Measurements from ENCODE around the gene MAP2K4.

DNA sequence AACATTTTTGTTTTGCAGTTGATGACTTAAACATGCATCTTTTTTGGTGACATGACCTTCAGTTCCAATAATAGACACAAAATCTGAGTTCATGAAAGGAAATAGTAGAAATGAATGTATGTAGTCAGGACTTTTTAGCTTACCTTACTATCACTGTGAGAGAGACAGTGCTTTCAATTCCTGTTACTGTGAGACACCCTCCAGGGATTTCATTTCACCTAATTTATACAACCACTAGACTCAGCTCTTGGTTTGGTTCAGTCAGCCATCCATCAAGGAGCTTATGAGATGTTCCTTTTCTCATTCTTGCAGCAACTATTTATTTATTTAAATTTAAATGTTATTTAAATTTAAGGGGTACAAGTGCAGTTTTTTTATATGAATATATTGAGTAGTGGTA is 77.9 kb downstream of the MAP2K4 start:
- TF ChIP-seq, protein P1, sequence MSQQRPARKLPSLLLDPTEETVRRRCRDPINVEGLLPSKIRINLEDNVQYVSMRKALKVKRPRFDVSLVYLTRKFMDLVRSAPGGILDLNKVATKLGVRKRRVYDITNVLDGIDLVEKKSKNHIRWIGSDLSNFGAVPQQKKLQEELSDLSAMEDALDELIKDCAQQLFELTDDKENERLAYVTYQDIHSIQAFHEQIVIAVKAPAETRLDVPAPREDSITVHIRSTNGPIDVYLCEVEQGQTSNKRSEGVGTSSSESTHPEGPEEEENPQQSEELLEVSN (IDR thresholded peaks at IDR 0.05; ENCODE audit: borderline replicate concordance, low read depth) = no peak
- TF ChIP-seq, protein P2, sequence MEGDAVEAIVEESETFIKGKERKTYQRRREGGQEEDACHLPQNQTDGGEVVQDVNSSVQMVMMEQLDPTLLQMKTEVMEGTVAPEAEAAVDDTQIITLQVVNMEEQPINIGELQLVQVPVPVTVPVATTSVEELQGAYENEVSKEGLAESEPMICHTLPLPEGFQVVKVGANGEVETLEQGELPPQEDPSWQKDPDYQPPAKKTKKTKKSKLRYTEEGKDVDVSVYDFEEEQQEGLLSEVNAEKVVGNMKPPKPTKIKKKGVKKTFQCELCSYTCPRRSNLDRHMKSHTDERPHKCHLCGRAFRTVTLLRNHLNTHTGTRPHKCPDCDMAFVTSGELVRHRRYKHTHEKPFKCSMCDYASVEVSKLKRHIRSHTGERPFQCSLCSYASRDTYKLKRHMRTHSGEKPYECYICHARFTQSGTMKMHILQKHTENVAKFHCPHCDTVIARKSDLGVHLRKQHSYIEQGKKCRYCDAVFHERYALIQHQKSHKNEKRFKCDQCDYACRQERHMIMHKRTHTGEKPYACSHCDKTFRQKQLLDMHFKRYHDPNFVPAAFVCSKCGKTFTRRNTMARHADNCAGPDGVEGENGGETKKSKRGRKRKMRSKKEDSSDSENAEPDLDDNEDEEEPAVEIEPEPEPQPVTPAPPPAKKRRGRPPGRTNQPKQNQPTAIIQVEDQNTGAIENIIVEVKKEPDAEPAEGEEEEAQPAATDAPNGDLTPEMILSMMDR (IDR thresholded peaks at IDR 0.05) = no peak
- TF ChIP-seq CEBPB (IDR thresholded peaks at IDR 0.05) (no peak), RAD21 (conservative IDR thresholded peaks at IDR 0.05 in 1 of 2, IDR thresholded peaks at IDR 0.05 in 1 of 2) (no peak), HOXA7 (CRISPR knock-in tag; IDR thresholded peaks at IDR 0.05) (no peak), ESRRA (IDR thresholded peaks at IDR 0.05; ENCODE audit: borderline replicate concordance, low read length) (no peak), BHLHE40 (IDR thresholded peaks at IDR 0.05; ENCODE audit: low read depth, low read length) (no peak), SMC3 (IDR thresholded peaks at IDR 0.05) (no peak), NFE2L2 (conservative IDR thresholded peaks at IDR 0.05; ENCODE audit: low read length) (no peak), NPAS2 (CRISPR knock-in tag; IDR thresholded peaks at IDR 0.05; ENCODE audit: borderline replicate concordance) (no peak)
- TF ChIP-seq, protein P3, sequence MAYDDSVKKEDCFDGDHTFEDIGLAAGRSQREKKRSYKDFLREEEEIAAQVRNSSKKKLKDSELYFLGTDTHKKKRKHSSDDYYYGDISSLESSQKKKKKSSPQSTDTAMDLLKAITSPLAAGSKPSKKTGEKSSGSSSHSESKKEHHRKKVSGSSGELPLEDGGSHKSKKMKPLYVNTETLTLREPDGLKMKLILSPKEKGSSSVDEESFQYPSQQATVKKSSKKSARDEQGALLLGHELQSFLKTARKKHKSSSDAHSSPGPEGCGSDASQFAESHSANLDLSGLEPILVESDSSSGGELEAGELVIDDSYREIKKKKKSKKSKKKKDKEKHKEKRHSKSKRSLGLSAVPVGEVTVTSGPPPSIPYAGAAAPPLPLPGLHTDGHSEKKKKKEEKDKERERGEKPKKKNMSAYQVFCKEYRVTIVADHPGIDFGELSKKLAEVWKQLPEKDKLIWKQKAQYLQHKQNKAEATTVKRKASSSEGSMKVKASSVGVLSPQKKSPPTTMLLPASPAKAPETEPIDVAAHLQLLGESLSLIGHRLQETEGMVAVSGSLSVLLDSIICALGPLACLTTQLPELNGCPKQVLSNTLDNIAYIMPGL (CRISPR knock-in tag; IDR thresholded peaks at IDR 0.05; ENCODE audit: borderline replicate concordance) = no peak
- TF ChIP-seq, protein P4, sequence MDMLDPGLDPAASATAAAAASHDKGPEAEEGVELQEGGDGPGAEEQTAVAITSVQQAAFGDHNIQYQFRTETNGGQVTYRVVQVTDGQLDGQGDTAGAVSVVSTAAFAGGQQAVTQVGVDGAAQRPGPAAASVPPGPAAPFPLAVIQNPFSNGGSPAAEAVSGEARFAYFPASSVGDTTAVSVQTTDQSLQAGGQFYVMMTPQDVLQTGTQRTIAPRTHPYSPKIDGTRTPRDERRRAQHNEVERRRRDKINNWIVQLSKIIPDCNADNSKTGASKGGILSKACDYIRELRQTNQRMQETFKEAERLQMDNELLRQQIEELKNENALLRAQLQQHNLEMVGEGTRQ (IDR thresholded peaks at IDR 0.05) = no peak
- TF ChIP-seq, protein P5, sequence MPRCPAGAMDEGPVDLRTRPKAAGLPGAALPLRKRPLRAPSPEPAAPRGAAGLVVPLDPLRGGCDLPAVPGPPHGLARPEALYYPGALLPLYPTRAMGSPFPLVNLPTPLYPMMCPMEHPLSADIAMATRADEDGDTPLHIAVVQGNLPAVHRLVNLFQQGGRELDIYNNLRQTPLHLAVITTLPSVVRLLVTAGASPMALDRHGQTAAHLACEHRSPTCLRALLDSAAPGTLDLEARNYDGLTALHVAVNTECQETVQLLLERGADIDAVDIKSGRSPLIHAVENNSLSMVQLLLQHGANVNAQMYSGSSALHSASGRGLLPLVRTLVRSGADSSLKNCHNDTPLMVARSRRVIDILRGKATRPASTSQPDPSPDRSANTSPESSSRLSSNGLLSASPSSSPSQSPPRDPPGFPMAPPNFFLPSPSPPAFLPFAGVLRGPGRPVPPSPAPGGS (IDR thresholded peaks at IDR 0.05) = no peak

Data from A549 (cell line).